Posterior vena cava (tissue), 2 donors: Measurements from ENCODE around the gene ZFHX3. TPM values are rescaled to one million over a fixed set of nuclear protein-coding genes. Genes with fewer than 3 reads are reported as not detected.

ENCODE experiments used
- DNase-seq: peaks from one replicate; pipeline ENCODE4 v3.0.0-alpha.2; 2020; ENCODE audit warnings: low spot score
- intact Hi-C, 2 donors: fragments of 100-400 bp; cut with DNase I; formaldehyde crosslinking; loops; one replicate each; pipeline versions ENCODE4 v1.14.1 to v1.14.2; 2022 to 2023
- total RNA-seq, 2 donors: library from RNA; stranded (reverse); fragmentation: NEBNext Ultra II Directional; extraction: Animal tissue kit (Norgen Biotek cat#: 25700); gene quantifications; one replicate each; pipeline ENCODE4 v1.2.1, GENCODE V29; 2021
- donor health status: DM: yes; HTN: yes; CAD: no.
- donor health status: DM: yes; HTN: yes; CAD: no.

ZFHX3 gene
- total RNA-seq, 2 donors from 2014 or later = 40.8 to 43.7 TPM

- no peak for DNase-seq
- intact Hi-C loops = no loop called here
Measured at GRCh38 chr16:72930396-72930795, 117.5 kb downstream of the ZFHX3 start.

GRCh38 chr16:72928090-72928981 is 119.6 kb downstream of the ZFHX3 start:
- no peak for DNase-seq
- intact Hi-C loops = no loop called here

- intact Hi-C loops = no loop called here
- no peak for DNase-seq
Measured at GRCh38 chr16:72927199-72928089, 120.5 kb downstream of the ZFHX3 start.

GRCh38 chr16:72926177-72927070 is 121.5 kb downstream of the ZFHX3 start:
- no peak for DNase-seq
- intact Hi-C loops = no loop called here

GRCh38 chr16:72925631-72925979 is 122.3 kb downstream of the ZFHX3 start:
- intact Hi-C loops = no loop called here
- no peak for DNase-seq

GRCh38 chr16:72924927-72925630 is 122.8 kb downstream of the ZFHX3 start:
- DNase-seq = no peak
- intact Hi-C loops = no loop called here

GRCh38 chr16:72924537-72924926 is 123.4 kb downstream of the ZFHX3 start:
- DNase-seq = no peak
- intact Hi-C loops = no loop called here

GRCh38 chr16:72923757-72924156 is 124.2 kb downstream of the ZFHX3 start:
- DNase-seq = no peak
- intact Hi-C loops = no loop called here

- DNase-seq = no peak
- intact Hi-C loops = no loop called here
Measured at GRCh38 chr16:72922714-72923113, 125.2 kb downstream of the ZFHX3 start.

GRCh38 chr16:72921620-72922019 is 126.3 kb downstream of the ZFHX3 start:
- intact Hi-C loops = no loop called here
- DNase-seq = no peak

GRCh38 chr16:72921106-72921505 is 126.8 kb downstream of the ZFHX3 start:
- no peak for DNase-seq
- intact Hi-C loops = no loop called here

GRCh38 chr16:72917051-72917450 is 130.9 kb downstream of the ZFHX3 start:
- intact Hi-C loops = no loop called here
- no peak for DNase-seq

GRCh38 chr16:72915331-72915730 is 132.6 kb downstream of the ZFHX3 start:
- peak; percentile 28 for DNase-seq
- intact Hi-C loops = no loop called here

GRCh38 chr16:72913551-72913950 is 134.4 kb downstream of the ZFHX3 start:
- intact Hi-C loops = no loop called here
- DNase-seq = no peak

- intact Hi-C loops = no loop called here
- DNase-seq = peak; percentile 31
Measured at GRCh38 chr16:72911971-72912370, 136.0 kb downstream of the ZFHX3 start.

GRCh38 chr16:72910875-72911274 is 137.1 kb downstream of the ZFHX3 start:
- DNase-seq = peak; percentile 40
- intact Hi-C loops = no loop called here

GRCh38 chr16:72910381-72910780 is 137.5 kb downstream of the ZFHX3 start:
- peak; percentile 43 for DNase-seq
- intact Hi-C loops = no loop called here

- intact Hi-C loops = loop anchor here in 1 of 2 donors (2.0 kb wide), 1 partner anchor 52 kb away; no protein-coding TSS in a partner anchor
- no peak for DNase-seq
Measured at GRCh38 chr16:72909196-72909595, 138.7 kb downstream of the ZFHX3 start.
